HCT116 (cell line): ENCODE results near the gene SNTG2. TPM values are rescaled to one million over a fixed set of nuclear protein-coding genes. Genes with fewer than 3 reads are reported as not detected.

Experiments used
- ATAC-seq: fragments of 200-7000 bp; cut with Tn5 transposase; 2 replicates; pipeline ENCODE4 v1.9.1; 2020; ENCODE audit warnings: mild to moderate bottlenecking, moderate library complexity
- BruUV-seq: library from RNA; stranded (reverse); fragments of 400-500 nt; replicated peaks from 2 replicates; lab custom pipeline; 2021; lab: Mats Ljungman, UMichigan
- CTCF ChIA-PET: fragments of 300-600 bp; sonication (Branson Sonifier 250); formaldehyde crosslinking; loops from one replicate; lab custom pipeline; 2021; ENCODE audit warnings: antibody characterized with exemption; lab: Charles Lee
- POLR2A ChIA-PET: fragments of 300-600, 350-600 bp; sonication (Branson Sonifier 250); formaldehyde crosslinking; loops from one replicate; lab custom pipeline; 2021; ENCODE audit warnings: antibody characterized with exemption; lab: Charles Lee
- RAD21 ChIA-PET, 2 experiments: fragments of 300-600 bp; sonication (Branson Sonifier 250); formaldehyde crosslinking; loops; one replicate each; lab custom pipeline; 2023; ENCODE audit warnings: low total read pairs in 2 of 2; ENCODE audit not compliant: uncharacterized antibody in 2 of 2, unreplicated experiment in 2 of 2, low non-redundant PET in 1 of 2; lab: Charles Lee
- DNase-seq: peaks from one replicate; pipeline ENCODE4 v3.0.0-alpha.2; 2010; ENCODE audit warnings: low read depth, low spot score
- H2AFZ ChIP-seq: fragments of 200-600 bp; shearing (Covaris generic), sonication (generic); 2 replicates; pipeline ENCODE4 v1.6.1; 2017; ENCODE audit warnings: low read depth, mixed run types, mixed read lengths, antibody characterized with exemption, low read length; ENCODE audit not compliant: poor library complexity, severe bottlenecking
- H3K27ac ChIP-seq: 2 replicates; pipeline ENCODE4 v1.5.1; 2012; ENCODE audit warnings: low read depth, low read length
- H3K27me3 ChIP-seq: fragments of 200-600 bp; sonication (generic); 2 replicates; pipeline ENCODE4 v1.6.1; 2016; ENCODE audit warnings: mixed run types, low read length, mixed read lengths; ENCODE audit not compliant: insufficient read depth
- H3K36me3 ChIP-seq, 2 experiments: fragments of 200-500 bp in 1 of 2; fragments of 200-600 bp in 1 of 2; sonication (Bioruptor generic) in 1 of 2; sonication (generic) in 1 of 2; 2 replicates each; pipeline versions ENCODE4 v1.5.1 to v1.6.1; 2014 to 2016; ENCODE audit warnings: low read length in 2 of 2, inconsistent platforms in 1 of 2, mixed read lengths in 1 of 2, mixed run types in 1 of 2; ENCODE audit not compliant: insufficient read depth in 2 of 2, control insufficient read depth in 1 of 2
- H3K4me1 ChIP-seq, 2 experiments: fragments of 200-600 bp in 1 of 2; sonication (generic) in 1 of 2; 2 replicates each; pipeline versions ENCODE4 v1.5.1 to v1.6.1; 2012 to 2017; ENCODE audit warnings: low read length in 2 of 2, inconsistent platforms in 1 of 2, mild to moderate bottlenecking in 1 of 2, mixed read lengths in 1 of 2, mixed run types in 1 of 2, moderate library complexity in 1 of 2; ENCODE audit not compliant: insufficient read depth in 2 of 2, control insufficient read depth in 1 of 2
- H3K4me2 ChIP-seq: fragments of 200-600 bp; sonication (generic); 2 replicates; pipeline ENCODE4 v1.6.1; 2017; ENCODE audit warnings: mixed run types, low read length, mixed read lengths
- H3K4me3 ChIP-seq, 2 experiments: fragments of 200-600 bp in 1 of 2; sonication (generic) in 1 of 2; replicated peaks in 1 of 2; 2 replicates each; pipeline ENCODE4 v1.5.1; 2011 to 2016; ENCODE audit warnings: low read length in 2 of 2, control low read depth in 1 of 2, low read depth in 1 of 2, mild to moderate bottlenecking in 1 of 2, mixed read lengths in 1 of 2, mixed run types in 1 of 2
- H3K79me2 ChIP-seq: fragments of 200-600 bp; sonication (generic); 2 replicates; pipeline ENCODE4 v1.6.1; 2017; ENCODE audit warnings: mild to moderate bottlenecking, mixed run types, low read length, moderate library complexity, mixed read lengths; ENCODE audit not compliant: insufficient read depth
- H3K9ac ChIP-seq: fragments of 200-600 bp; sonication (generic); 2 replicates; pipeline ENCODE4 v1.6.1; 2016; ENCODE audit warnings: low read length, mixed read lengths
- H3K9me2 ChIP-seq: fragments of 200-600 bp; sonication (generic), shearing (Covaris generic); 2 replicates; pipeline ENCODE4 v1.6.1; 2017; ENCODE audit warnings: mixed run types, mild to moderate bottlenecking, moderate library complexity; ENCODE audit not compliant: insufficient read depth
- H3K9me3 ChIP-seq, 2 experiments: fragments of 200-500 bp in 1 of 2; fragments of 200-600 bp in 1 of 2; sonication (Bioruptor generic) in 1 of 2; sonication (generic) in 1 of 2; 2 replicates each; pipeline ENCODE4 v1.6.1; 2014 to 2017; ENCODE audit warnings: low read length in 2 of 2, mixed read lengths in 2 of 2, inconsistent platforms in 1 of 2, low read depth in 1 of 2, mild to moderate bottlenecking in 1 of 2, mixed run types in 1 of 2, moderate library complexity in 1 of 2; ENCODE audit not compliant: control insufficient read depth in 1 of 2, insufficient read depth in 1 of 2
- H4K20me1 ChIP-seq: fragments of 200-600 bp; sonication (generic), shearing (Covaris generic); 2 replicates; pipeline ENCODE4 v1.6.1; 2017; ENCODE audit warnings: mixed run types, mild to moderate bottlenecking, moderate library complexity; ENCODE audit not compliant: insufficient read depth
- ATF3 ChIP-seq: IDR thresholded peaks from 2 replicates; pipeline ENCODE4 v1.6.1; 2012
- CTCF ChIP-seq, 3 experiments: fragments of 200-600 bp in 1 of 3; sonication (generic) in 1 of 3; IDR thresholded peaks in 2 of 3; conservative IDR thresholded peaks in 1 of 3; 2 replicates each; pipeline ENCODE4 v1.5.1; 2012 to 2017; ENCODE audit warnings: low read depth in 2 of 3, low read length in 2 of 3, antibody characterized with exemption in 1 of 3, borderline replicate concordance in 1 of 3, control low read depth in 1 of 3, mild to moderate bottlenecking in 1 of 3, mixed read lengths in 1 of 3, mixed run types in 1 of 3, moderate library complexity in 1 of 3; ENCODE audit not compliant: insufficient read depth in 1 of 3
- EGR1 ChIP-seq: IDR thresholded peaks from 2 replicates; pipeline ENCODE4 v1.6.1; 2012; ENCODE audit warnings: low read depth
- ELF1 ChIP-seq: IDR thresholded peaks from 2 replicates; pipeline ENCODE4 v1.6.1; 2012; ENCODE audit warnings: low read depth, borderline replicate concordance
- EZH2 ChIP-seq: fragments of 200-600 bp; sonication (generic); IDR thresholded peaks from 2 replicates; pipeline ENCODE4 v1.6.1; 2017; ENCODE audit warnings: antibody characterized with exemption, mixed run types
- EZH2phosphoT487 ChIP-seq: fragments of 200-600 bp; IDR thresholded peaks from 2 replicates; pipeline ENCODE4 v1.6.1; 2018; ENCODE audit warnings: antibody characterized with exemption, borderline replicate concordance
- FOSL1 ChIP-seq: IDR thresholded peaks from 2 replicates; pipeline ENCODE4 v1.6.1; 2012; ENCODE audit warnings: low read depth
- RAD21 ChIP-seq: IDR thresholded peaks from 2 replicates; pipeline ENCODE4 v1.6.1; 2012; ENCODE audit warnings: low read depth, mild to moderate bottlenecking
- SIN3A ChIP-seq: IDR thresholded peaks from 2 replicates; pipeline ENCODE4 v1.6.1; 2012; ENCODE audit warnings: low read depth
- SP1 ChIP-seq: IDR thresholded peaks from 2 replicates; pipeline ENCODE4 v1.6.1; 2012; ENCODE audit warnings: low read depth
- SRF ChIP-seq: IDR thresholded peaks from 2 replicates; pipeline ENCODE4 v1.6.1; 2012; ENCODE audit warnings: low read depth
- YY1 ChIP-seq: IDR thresholded peaks from 2 replicates; pipeline ENCODE4 v1.6.1; 2011; ENCODE audit warnings: low read length, low read depth, moderate library complexity, mild to moderate bottlenecking; ENCODE audit not compliant: insufficient replicate concordance; ENCODE audit errors: extremely low read depth
- ZBTB33 ChIP-seq: IDR thresholded peaks from 2 replicates; pipeline ENCODE4 v1.6.1; 2011; ENCODE audit warnings: mild to moderate bottlenecking, low read length, moderate library complexity; ENCODE audit not compliant: insufficient replicate concordance; ENCODE audit errors: extremely low read depth
- ZNF274 ChIP-seq: fragments of 200-500 bp; sonication (Bioruptor generic); IDR thresholded peaks from 2 replicates; pipeline ENCODE4 v1.6.1; 2014; ENCODE audit warnings: mild to moderate bottlenecking, low read depth, low read length, inconsistent platforms
- intact Hi-C: fragments of 100-400 bp; cut with micrococcal nuclease; formaldehyde crosslinking; loops from 2 replicates; pipeline ENCODE4 v1.10.0; 2022
- total RNA-seq: library from RNA; stranded (reverse); gene quantifications from one replicate; pipeline ENCODE4 v1.2.1, GENCODE V29; 2021; ENCODE audit not compliant: unreplicated experiment

Gene SNTG2
- total RNA-seq, 1 experiment from 2014 or later = not detected

- ChIA-PET POLR2A (no interaction called here), CTCF (no interaction called here), RAD21 (no interaction called here)
- H3K36me3 ChIP-seq = no peaks in the 10 kb centered on the region
- H3K27me3 ChIP-seq = peaks cover 18% of the 10 kb centered on the region
- H3K9me2 ChIP-seq = no peaks in the 10 kb centered on the region
- H3K4me1 ChIP-seq = no peaks in the 10 kb centered on the region
- intact Hi-C loops = no loop called here
- TF ChIP-seq SRF = no peak
- TF ChIP-seq EZH2 = no peak
- TF ChIP-seq EZH2phosphoT487 = no peak
- TF ChIP-seq YY1 = no peak
- no peak for TF ChIP-seq ELF1
- no peak for TF ChIP-seq SP1
- no peak for TF ChIP-seq RAD21
- TF ChIP-seq CTCF (IDR thresholded peaks at IDR 0.05 in 2 of 3, conservative IDR thresholded peaks at IDR 0.05 in 1 of 3; ENCODE audit: borderline replicate concordance in 1 of 3, insufficient read depth in 1 of 3, low read depth in 2 of 3, low read length in 2 of 3) = no peak
- no peak for TF ChIP-seq ZNF274
- TF ChIP-seq ATF3 = no peak
- no peak for TF ChIP-seq FOSL1
- no peak for TF ChIP-seq ZBTB33
- TF ChIP-seq EGR1 = no peak
- no peak for TF ChIP-seq SIN3A
- H2AFZ ChIP-seq = no peak overlapping the region
- DNase-seq = no peak
- ATAC-seq = no peak
- no peaks in the 10 kb centered on the region for H3K9me3 ChIP-seq
- H3K9ac ChIP-seq = no peak overlapping the region
- H4K20me1 ChIP-seq = no peaks in the 10 kb centered on the region
- no peak overlapping the region for H3K27ac ChIP-seq
- H3K79me2 ChIP-seq = no peaks in the 10 kb centered on the region
- no peak overlapping the region for H3K4me3 ChIP-seq
- no peak overlapping the region for H3K4me2 ChIP-seq
- no TSS peak for BruUV-seq
Observed at GRCh38 chr2:974502-974901, 23.9 kb downstream of the SNTG2 start.
